Measurements from ENCODE around the gene ORAI3.

ORAI3 gene

DNA sequence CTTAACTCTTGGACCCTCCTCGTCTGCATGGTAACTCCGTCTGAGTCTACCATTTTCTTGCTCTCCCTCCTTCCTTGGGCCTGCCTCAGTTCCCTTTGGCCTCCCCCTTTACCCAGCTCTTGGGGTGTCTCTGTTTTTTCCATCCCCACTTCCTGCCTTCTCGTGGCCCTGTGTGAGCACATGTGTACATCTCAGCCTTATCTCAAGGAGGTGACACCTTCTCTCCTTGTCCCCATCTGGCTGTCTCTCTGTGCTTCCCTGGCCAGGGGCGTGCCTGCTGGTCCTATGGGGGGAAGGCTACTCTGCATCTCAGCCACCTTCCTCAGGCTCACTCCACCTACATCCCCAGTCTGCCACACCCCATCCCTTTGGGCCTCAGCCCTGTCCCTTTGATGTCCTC, 45.9 kb upstream of the ORAI3 start:
- no peak overlapping the region for H3K4me3 ChIP-seq (ENCODE audit: low read depth, low read length)
- ChIA-PET POLR2A (interaction anchor here (1.2 to 2.5 kb wide), 2 partner anchors 89 to 97 kb away, joined by 3 to 8 read pairs; no protein-coding TSS in a partner anchor), CTCF (interaction anchor here (0.8 to 9.1 kb wide), 11 partner anchors 10 to 128 kb away, joined by 4 to 116 read pairs (median 9); partner anchors contain the start of gene BCL7C)
- no peak for DNase-seq (ENCODE audit: low read depth, low spot score)
- TF ChIP-seq, protein P1, sequence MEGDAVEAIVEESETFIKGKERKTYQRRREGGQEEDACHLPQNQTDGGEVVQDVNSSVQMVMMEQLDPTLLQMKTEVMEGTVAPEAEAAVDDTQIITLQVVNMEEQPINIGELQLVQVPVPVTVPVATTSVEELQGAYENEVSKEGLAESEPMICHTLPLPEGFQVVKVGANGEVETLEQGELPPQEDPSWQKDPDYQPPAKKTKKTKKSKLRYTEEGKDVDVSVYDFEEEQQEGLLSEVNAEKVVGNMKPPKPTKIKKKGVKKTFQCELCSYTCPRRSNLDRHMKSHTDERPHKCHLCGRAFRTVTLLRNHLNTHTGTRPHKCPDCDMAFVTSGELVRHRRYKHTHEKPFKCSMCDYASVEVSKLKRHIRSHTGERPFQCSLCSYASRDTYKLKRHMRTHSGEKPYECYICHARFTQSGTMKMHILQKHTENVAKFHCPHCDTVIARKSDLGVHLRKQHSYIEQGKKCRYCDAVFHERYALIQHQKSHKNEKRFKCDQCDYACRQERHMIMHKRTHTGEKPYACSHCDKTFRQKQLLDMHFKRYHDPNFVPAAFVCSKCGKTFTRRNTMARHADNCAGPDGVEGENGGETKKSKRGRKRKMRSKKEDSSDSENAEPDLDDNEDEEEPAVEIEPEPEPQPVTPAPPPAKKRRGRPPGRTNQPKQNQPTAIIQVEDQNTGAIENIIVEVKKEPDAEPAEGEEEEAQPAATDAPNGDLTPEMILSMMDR (IDR thresholded peaks at IDR 0.05; ENCODE audit: insufficient read depth, low read length, missing control alignments) = no peak

DNA sequence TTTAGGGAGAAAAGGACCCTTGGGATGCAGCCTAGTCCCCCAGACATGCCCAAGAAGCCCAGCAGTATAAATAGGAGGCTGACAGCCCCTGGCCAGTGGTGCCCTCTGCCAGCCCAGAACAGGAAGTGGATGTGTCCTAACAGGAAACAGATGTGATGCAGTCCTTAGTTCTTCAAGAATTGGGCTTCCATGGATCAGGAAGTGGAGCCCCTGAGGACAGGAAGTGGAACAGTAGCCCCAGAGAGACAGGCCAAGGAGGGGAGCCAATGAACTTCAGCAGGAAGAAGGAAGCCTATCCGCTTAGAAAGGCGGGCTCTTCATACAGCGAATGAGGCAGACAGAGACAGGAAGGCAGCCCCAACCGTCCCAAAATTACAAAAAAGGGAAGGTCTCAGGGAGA, 45.3 kb upstream of the ORAI3 start:
- TF ChIP-seq, protein P1 (IDR thresholded peaks at IDR 0.05; ENCODE audit: insufficient read depth, low read length, missing control alignments) = no peak
- ChIA-PET CTCF (interaction anchor here (1.8 to 9.1 kb wide), 4 partner anchors 9 to 129 kb away, joined by 6 to 116 read pairs (median 24); no protein-coding TSS in a partner anchor), POLR2A (no interaction called here)
- H3K4me3 ChIP-seq (ENCODE audit: low read depth, low read length) = no peak overlapping the region
- no peak for DNase-seq (ENCODE audit: low read depth, low spot score)

DNA sequence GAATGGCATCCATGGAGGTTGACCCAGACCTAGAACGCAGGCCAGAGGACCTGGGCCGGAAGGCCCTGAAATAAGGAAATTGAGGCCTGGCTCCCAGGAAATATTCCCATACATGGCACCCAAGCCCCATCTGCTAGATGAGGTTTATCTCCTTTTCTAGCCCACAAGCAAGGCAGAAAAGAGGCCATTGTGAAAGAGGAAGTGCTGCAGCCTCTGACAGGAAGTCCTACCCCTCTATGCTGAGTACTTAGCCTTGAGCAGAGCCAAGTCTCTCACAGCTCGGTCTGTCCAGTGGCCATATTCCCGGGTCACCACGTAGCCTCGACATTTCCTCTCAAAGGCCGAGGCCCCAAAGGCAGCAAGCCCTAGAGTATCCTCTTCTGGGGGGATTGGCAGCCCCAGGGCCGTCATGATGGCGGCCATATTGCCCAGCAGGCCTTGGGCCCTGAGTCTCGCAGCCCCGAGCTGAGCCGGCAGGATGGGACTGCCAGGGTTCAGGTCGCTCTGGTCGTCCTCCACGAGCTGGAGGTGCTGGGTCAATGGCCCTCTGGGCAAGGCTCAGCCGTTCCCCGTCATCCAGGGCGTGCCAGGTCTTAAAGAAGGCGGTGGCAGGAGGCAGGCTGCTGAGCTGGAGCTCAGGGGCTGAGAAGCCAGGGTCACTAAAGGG, 44.6 kb upstream of the ORAI3 start:
- no peak overlapping the region for H3K4me3 ChIP-seq (ENCODE audit: low read depth, low read length)
- TF ChIP-seq, protein P1 (IDR thresholded peaks at IDR 0.05; ENCODE audit: insufficient read depth, low read length, missing control alignments) = no peak
- CTCF ChIA-PET = interaction anchor here (0.6 to 1.8 kb wide), 2 partner anchors 18 to 59 kb away, joined by 3 to 8 read pairs; no protein-coding TSS in a partner anchor
- POLR2A ChIA-PET = interaction anchor here (0.7 kb wide), 1 partner anchor 8 kb away, joined by 3 read pairs; the partner anchor contains the start of gene CTF1
- no peak for DNase-seq (ENCODE audit: low read depth, low spot score)

DNA sequence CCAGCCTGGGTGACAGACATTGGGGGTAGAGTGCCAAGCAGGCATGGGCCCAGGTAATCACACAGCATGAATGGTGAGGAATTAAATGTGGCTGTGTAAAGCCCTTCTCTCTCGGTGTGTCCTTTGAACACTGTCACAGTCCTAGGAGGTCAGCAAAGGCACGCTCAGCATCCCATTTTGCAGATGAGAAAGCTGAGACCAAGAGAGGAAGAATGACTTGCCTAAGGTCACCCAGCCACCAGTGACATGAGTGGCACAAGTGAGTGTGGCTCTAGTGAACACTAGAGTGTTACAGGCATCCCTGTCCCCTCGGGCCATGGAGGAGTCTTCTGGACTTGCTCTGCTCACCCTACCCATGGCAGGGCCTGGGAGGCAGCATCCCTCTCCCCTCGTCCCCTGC, 41.8 kb upstream of the ORAI3 start:
- TF ChIP-seq, protein P1 (IDR thresholded peaks at IDR 0.05; ENCODE audit: insufficient read depth, low read length, missing control alignments) = no peak
- no peak for DNase-seq (ENCODE audit: low read depth, low spot score)
- no peak overlapping the region for H3K4me3 ChIP-seq (ENCODE audit: low read depth, low read length)
- ChIA-PET POLR2A (no interaction called here), CTCF (interaction anchor here (0.9 to 1.4 kb wide), 4 partner anchors 15 to 92 kb away, joined by 3 to 5 read pairs (median 4); no protein-coding TSS in a partner anchor)

DNA sequence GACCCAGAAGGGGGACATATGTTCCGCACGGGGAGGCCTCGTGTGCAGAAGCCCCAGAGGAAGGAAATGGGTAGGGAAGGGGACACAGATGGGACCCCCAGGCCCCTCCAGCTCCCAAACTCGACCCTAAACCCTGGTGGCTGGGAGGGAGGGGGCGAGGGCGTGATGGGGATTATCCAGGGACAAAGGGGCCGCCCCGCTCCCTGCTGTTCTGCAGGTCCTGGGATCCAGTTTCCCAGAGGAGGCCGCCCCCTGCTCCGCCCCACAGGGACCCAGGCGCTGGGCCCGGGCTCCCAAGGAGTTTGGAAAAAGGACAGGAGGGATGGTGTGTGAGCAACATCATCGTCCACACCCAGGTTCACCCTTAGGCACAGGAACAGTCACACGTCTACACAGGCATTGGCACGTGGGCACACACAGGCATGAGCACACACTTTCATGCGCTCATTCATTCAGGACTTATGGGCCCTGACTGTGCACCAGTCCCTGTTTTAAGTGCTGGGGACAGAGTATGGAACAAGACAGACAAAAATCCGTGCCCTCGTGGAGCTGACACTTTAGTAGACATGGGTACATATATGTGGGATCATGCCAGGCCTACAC, 38.3 kb upstream of the ORAI3 start:
- CTCF ChIA-PET = interaction anchor here (1.3 to 7.6 kb wide), 3 partner anchors 9 to 96 kb away, joined by 3 to 41 read pairs (median 3); no protein-coding TSS in a partner anchor
- TF ChIP-seq, protein P1 (IDR thresholded peaks at IDR 0.05; ENCODE audit: insufficient read depth, low read length, missing control alignments) = no peak
- no peak overlapping the region for H3K4me3 ChIP-seq (ENCODE audit: low read depth, low read length)
- DNase-seq (ENCODE audit: low read depth, low spot score) = no peak
- POLR2A ChIA-PET = no interaction called here

DNA sequence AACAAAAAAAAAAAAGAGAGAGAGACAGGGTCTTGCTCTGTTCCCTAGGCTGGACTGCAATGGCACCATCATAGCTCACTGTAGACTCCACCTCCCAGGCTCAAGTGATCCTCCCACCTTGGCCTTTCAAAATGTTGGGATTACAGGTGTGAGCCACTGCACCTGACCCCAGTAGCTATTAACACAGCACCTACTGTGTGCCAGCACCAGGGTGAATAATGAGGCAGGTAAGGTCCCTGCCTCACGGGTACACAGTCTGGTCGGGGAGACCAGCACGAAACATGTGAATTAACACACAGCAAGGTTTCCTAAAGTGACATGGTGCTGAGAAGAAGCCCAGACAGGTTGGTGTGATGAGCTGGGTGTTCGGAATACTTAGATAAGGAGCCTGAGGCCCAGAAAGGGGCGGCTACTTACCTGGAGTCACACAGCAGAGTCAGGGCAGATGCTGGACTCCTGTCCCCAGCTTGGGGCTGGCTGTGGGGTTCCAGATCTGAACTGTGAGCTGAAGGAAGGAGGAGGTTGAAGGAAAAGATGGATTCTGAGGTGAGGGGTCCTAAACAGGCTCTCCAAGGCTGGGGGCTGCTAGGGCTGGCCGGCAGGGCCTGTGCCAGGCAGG, 36.0 kb upstream of the ORAI3 start:
- POLR2A ChIA-PET = no interaction called here
- DNase-seq (ENCODE audit: low read depth, low spot score) = no peak
- no peak overlapping the region for H3K4me3 ChIP-seq (ENCODE audit: low read depth, low read length)
- CTCF ChIA-PET = interaction anchor here (0.9 to 7.6 kb wide), 3 partner anchors 11 to 71 kb away, joined by 4 to 41 read pairs (median 9); no protein-coding TSS in a partner anchor
- TF ChIP-seq, protein P1 (IDR thresholded peaks at IDR 0.05; ENCODE audit: insufficient read depth, low read length, missing control alignments) = no peak
